Measurements from ENCODE around the gene RCAN1. TPM values are rescaled to one million over a fixed set of nuclear protein-coding genes. Genes with fewer than 3 reads are reported as not detected.

Gene RCAN1
- polyA plus RNA-seq, 1 donor (not counting 4 experiments of a cell fraction or from before 2014, with no cell fraction given) = 21.3 TPM

DNA sequence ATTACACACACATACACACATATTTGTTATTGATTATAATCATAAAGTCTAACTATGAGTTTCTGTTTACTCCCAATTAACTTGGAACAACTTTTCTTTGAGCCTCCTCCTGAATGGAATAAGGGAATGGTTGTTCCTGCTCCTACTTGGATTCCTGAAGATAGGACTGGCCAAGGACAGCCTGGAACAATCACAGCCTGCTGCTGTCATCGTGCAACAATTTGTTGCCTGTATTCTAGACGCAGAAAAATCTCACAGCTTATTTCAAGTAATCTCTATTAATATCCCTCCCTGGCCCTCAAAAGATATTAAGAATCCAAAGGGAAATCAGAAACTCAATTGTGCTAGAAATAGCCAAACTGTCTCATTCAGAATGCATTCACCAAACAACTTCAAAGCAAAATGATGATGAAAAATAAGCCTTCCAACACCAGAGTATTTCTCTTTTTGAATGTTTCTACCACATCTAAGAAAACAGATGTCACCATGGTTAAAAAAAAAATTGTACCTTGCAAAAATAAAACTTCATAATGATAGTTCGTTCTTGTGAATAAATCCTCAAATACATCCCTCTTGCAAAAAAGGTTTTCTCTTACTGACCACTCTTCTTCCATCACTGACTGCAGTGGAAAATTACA, 30.9 kb downstream of the RCAN1 start:
- no peak overlapping the region for H2AFZ ChIP-seq (ENCODE audit: control insufficient read depth, low read length)
- TF ChIP-seq EZH2 (IDR thresholded peaks at IDR 0.05; ENCODE audit: low read length) = no peak
- TF ChIP-seq, protein P1, sequence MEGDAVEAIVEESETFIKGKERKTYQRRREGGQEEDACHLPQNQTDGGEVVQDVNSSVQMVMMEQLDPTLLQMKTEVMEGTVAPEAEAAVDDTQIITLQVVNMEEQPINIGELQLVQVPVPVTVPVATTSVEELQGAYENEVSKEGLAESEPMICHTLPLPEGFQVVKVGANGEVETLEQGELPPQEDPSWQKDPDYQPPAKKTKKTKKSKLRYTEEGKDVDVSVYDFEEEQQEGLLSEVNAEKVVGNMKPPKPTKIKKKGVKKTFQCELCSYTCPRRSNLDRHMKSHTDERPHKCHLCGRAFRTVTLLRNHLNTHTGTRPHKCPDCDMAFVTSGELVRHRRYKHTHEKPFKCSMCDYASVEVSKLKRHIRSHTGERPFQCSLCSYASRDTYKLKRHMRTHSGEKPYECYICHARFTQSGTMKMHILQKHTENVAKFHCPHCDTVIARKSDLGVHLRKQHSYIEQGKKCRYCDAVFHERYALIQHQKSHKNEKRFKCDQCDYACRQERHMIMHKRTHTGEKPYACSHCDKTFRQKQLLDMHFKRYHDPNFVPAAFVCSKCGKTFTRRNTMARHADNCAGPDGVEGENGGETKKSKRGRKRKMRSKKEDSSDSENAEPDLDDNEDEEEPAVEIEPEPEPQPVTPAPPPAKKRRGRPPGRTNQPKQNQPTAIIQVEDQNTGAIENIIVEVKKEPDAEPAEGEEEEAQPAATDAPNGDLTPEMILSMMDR (optimal IDR thresholded peaks at IDR 0.05 in 1 of 3, IDR thresholded peaks at IDR 0.05 in 1 of 3, conservative IDR thresholded peaks at IDR 0.05 in 1 of 3; ENCODE audit: extremely low read depth in 1 of 3, insufficient read depth in 2 of 3, low read length in 3 of 3) = no peak
- H3K79me2 ChIP-seq (ENCODE audit: control insufficient read depth, insufficient read depth, low read length) = no peaks in the 10 kb centered on the region
- no peaks in the 10 kb centered on the region for H3K9me1 ChIP-seq (ENCODE audit: control insufficient read depth, extremely low read depth, insufficient read depth, low read length)
- H3K4me1 ChIP-seq (ENCODE audit: control insufficient read depth, extremely low read depth, insufficient read depth, low read length) = peaks cover 34% of the 10 kb centered on the region
- H3K9me3 ChIP-seq (ENCODE audit: control insufficient read depth, low read depth, low read length) = no peaks in the 10 kb centered on the region
- H3K27me3 ChIP-seq (ENCODE audit: control insufficient read depth, extremely low read depth, insufficient read depth, low read length) = no peaks in the 10 kb centered on the region
- H4K20me1 ChIP-seq (ENCODE audit: control insufficient read depth, extremely low read depth, insufficient read depth, low read length) = no peaks in the 10 kb centered on the region
- dilution Hi-C loops (cut with MboI; ENCODE audit: extremely low pct_ligation_motif_present, low sequenced_read_pairs) = no loop called here
- H3K4me3 ChIP-seq (ENCODE audit: control insufficient read depth in 2 of 3, extremely low read depth in 1 of 3, insufficient read depth in 2 of 3, low read depth in 1 of 3, low read length in 3 of 3) = no peak overlapping the region
- no peak overlapping the region for H3K9ac ChIP-seq (ENCODE audit: control insufficient read depth, extremely low read depth, insufficient read depth, low read length)
- H3K36me3 ChIP-seq (ENCODE audit: control insufficient read depth in 2 of 2, extremely low read depth in 1 of 2, insufficient read depth in 2 of 2, low read length in 2 of 2) = no peaks in the 10 kb centered on the region
- no peak overlapping the region for H3K4me2 ChIP-seq (ENCODE audit: control insufficient read depth, extremely low read depth, insufficient read depth, low read depth, low read length)
- DNase-seq (ENCODE audit: low read depth, low spot score) (no peak), FAIRE-seq (no peak)
- H3K27ac ChIP-seq (ENCODE audit: control insufficient read depth, insufficient read depth, low read length) = no peak overlapping the region

DNA sequence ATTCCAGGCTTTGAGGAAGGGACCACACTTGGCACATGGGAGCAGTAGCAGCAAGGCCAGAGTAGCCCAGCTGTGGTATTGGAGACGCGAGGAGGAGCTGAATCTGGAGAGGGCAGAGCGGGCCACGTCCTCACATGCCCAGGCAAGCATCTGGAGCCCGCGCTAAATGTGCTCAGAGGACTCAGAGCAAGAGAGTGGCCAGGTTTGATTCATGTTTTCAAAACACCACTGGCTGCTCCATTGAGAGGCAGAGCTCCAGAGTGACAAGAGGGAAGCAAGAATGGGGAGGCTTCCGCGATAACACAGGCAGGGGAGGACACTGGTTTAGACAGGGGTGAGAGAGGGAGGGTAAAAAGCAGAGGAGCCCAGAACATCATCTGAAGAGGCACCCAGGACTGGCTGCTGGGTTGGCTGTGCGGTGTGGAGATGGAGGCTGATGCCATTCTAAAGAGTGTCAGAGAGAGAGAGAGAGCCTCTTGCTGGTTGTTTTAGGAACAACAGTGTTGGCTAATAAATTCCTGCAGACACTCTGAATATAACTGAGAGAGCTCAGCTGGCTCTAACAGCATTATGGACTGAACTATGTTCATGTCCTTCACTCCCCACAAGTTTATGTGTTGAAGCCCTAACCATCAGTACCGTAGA, 32.3 kb downstream of the RCAN1 start:
- Histone ChIP-seq H3K4me2 (ENCODE audit: control insufficient read depth, extremely low read depth, insufficient read depth, low read depth, low read length) (peak overlapping the region; percentile 57), H3K9me3 (ENCODE audit: control insufficient read depth, low read depth, low read length) (no peaks in the 10 kb centered on the region), H3K36me3 (ENCODE audit: control insufficient read depth in 2 of 2, extremely low read depth in 1 of 2, insufficient read depth in 2 of 2, low read length in 2 of 2) (no peaks in the 10 kb centered on the region), H3K27ac (ENCODE audit: control insufficient read depth, insufficient read depth, low read length) (no peak overlapping the region), H3K4me3 (ENCODE audit: control insufficient read depth in 2 of 3, extremely low read depth in 1 of 3, insufficient read depth in 2 of 3, low read depth in 1 of 3, low read length in 3 of 3) (no peak overlapping the region), H3K9ac (ENCODE audit: control insufficient read depth, extremely low read depth, insufficient read depth, low read length) (no peak overlapping the region), H3K79me2 (ENCODE audit: control insufficient read depth, insufficient read depth, low read length) (no peaks in the 10 kb centered on the region), H2AFZ (ENCODE audit: control insufficient read depth, low read length) (peak overlapping the region; percentile 55), H3K9me1 (ENCODE audit: control insufficient read depth, extremely low read depth, insufficient read depth, low read length) (no peaks in the 10 kb centered on the region), H4K20me1 (ENCODE audit: control insufficient read depth, extremely low read depth, insufficient read depth, low read length) (no peaks in the 10 kb centered on the region), H3K4me1 (ENCODE audit: control insufficient read depth, extremely low read depth, insufficient read depth, low read length) (peaks cover 34% of the 10 kb centered on the region), H3K27me3 (ENCODE audit: control insufficient read depth, extremely low read depth, insufficient read depth, low read length) (no peaks in the 10 kb centered on the region)
- dilution Hi-C loops (cut with MboI; ENCODE audit: extremely low pct_ligation_motif_present, low sequenced_read_pairs) = no loop called here
- TF ChIP-seq, protein P1 (optimal IDR thresholded peaks at IDR 0.05 in 1 of 3, IDR thresholded peaks at IDR 0.05 in 1 of 3, conservative IDR thresholded peaks at IDR 0.05 in 1 of 3; ENCODE audit: extremely low read depth in 1 of 3, insufficient read depth in 2 of 3, low read length in 3 of 3) = peak; percentile 51 to 75 (median 64)
- TF ChIP-seq EZH2 (IDR thresholded peaks at IDR 0.05; ENCODE audit: low read length) = no peak
- DNase-seq (ENCODE audit: low read depth, low spot score) (no peak), FAIRE-seq (peak; percentile 93)
